ENCODE measurements around the gene C6orf62.
A peak's percentile ranks its signal among the peaks of the same experiment; 100 is the strongest.
"Not testable (repeated sequence)": the region's sequence is repeated elsewhere in the genome, so short reads cannot be mapped to it uniquely, and the experiment has no call there.

Gene C6orf62

DNA sequence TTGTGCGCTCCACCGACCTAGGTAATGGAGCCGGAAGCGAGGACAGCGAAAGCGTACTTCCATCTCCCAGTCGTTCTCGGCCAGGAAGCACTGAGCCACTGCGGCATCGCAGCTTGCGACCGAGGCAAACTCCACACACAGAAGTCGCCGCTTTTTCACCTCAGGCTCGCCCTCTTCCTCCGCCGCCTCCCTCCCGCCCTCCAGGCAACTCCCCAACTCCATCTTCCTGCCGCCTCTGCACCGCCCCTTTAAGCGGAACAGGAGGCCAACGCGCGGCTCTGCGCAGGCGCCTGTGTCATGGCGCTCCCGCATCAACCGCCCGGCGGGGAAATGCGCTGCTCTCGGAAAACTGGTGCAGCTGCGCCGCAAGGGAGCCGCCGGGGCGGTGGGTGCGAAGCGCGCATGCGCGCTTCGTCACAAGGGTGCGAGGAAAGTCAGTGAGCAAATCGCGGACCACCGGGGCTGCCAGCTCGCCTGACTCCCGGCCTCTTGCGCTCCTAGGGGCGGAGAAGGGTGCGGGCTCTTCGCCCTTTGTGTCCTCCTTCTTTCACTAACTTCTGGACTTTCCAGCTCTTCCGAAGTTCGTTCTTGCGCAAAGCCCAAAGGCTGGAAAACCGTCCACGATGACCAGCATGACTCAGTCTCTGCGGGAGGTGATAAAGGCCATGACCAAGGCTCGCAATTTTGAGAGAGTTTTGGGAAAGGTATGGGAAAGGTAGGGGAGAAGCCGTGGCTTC lies 52.1 kb downstream of the C6orf62 start, which contains the start of the genes ACOT13 and TDP2:
Gene ACOT13, plus strand, starts transcription at position 437 of the 737 bp plus-strand sequence. Its CDS starts 187 bp downstream, at position 624.
Gene TDP2, minus strand, starts transcription at position 259 of the 737 bp plus-strand sequence. Its CDS starts 37 bp downstream, at position 222.
- DNase-seq = peak; percentile 94

DNA sequence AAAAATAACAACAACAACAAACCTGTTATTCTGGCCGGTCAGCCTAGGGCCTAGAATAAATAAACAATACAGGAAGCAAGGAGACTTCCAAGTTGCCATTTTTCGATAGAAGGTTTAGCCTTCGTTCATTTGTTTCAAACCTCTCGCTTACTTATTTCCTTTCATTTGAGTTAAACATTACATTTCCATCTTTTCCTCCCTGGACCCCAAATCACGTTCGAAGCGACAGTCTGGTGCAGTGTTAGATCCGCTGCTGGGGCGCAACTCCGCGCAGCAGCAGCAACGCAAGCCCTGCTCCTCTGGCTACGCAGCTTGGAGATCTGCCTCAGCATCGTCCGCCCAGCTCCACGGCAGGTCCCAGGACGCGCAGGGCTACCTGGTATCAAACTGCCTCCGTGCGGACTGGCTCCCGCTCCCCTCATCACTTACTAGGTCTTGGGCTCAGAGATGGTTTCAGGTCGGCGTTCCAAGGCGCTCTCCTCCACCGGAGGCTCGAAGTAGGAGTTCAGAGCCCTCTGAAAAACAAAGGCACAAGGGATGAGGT lies 52.8 kb downstream of the C6orf62 start:
- DNase-seq = peak; percentile 36

- no peak for DNase-seq
Measured at GRCh38 chr6:24664046-24664987, 54.6 kb downstream of the C6orf62 start.

DNA sequence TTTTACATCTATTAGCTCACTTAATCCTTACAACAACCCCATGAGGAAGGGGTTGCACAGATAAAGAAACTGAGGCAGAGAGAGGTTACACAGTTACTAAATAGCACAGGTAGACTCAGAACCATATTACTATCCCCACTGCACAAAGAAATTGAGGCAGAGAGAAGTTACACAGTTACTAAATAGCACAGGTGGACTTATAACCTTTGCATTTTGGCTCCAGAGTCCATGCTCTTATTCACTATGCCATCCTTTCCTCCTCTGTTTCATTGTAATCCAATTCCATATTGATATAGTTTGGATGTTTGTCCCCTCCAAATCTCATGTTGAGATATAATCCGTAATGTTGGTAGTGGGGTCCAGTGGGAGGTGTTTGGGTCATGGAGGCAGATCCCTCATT lies 55.8 kb downstream of the C6orf62 start:
- DNase-seq = no peak

- DNase-seq = no peak
Measured at GRCh38 chr6:24662236-24662635, 56.7 kb downstream of the C6orf62 start.

DNA sequence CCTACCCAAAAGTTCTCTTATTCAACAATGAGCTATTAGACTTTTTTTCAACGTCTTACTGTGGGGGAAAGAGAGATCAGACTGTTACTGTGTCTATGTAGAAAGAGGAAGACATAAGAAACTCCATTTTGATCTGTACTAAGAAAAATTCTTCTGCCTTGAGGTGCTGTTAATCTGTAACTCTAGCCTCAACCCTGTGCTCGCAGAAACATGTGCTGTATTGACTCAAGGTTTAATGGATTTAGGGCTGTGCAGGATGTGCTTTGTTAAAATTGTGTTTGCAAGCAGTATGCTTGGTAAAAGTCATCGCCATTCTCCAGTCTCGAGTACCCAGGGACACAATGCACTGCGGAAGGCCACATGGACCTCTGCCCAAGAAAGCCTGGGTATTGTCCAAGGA lies 57.2 kb downstream of the C6orf62 start:
- DNase-seq = not testable (repeated sequence)

DNA sequence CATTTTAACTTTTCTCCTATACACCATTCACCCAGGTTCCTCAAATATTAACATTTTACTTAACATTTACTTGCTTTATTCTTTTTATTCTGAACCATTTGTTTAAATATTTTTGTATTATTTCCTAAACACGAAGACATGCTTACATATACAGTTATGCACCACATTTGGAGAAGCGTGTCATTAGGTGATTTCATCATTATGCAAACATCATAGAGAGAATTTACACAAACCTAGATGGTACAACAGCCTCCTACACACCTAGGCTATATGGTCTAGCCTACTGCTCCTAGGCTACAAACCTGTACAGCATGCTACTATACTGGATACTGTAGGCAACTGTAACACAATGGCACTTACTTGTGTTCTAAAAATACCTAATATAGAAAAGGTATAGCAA lies 58.8 kb downstream of the C6orf62 start:
- no peak for DNase-seq

GRCh38 chr6:24659561-24659960 lies 59.4 kb downstream of the C6orf62 start:
- no peak for DNase-seq

DNA sequence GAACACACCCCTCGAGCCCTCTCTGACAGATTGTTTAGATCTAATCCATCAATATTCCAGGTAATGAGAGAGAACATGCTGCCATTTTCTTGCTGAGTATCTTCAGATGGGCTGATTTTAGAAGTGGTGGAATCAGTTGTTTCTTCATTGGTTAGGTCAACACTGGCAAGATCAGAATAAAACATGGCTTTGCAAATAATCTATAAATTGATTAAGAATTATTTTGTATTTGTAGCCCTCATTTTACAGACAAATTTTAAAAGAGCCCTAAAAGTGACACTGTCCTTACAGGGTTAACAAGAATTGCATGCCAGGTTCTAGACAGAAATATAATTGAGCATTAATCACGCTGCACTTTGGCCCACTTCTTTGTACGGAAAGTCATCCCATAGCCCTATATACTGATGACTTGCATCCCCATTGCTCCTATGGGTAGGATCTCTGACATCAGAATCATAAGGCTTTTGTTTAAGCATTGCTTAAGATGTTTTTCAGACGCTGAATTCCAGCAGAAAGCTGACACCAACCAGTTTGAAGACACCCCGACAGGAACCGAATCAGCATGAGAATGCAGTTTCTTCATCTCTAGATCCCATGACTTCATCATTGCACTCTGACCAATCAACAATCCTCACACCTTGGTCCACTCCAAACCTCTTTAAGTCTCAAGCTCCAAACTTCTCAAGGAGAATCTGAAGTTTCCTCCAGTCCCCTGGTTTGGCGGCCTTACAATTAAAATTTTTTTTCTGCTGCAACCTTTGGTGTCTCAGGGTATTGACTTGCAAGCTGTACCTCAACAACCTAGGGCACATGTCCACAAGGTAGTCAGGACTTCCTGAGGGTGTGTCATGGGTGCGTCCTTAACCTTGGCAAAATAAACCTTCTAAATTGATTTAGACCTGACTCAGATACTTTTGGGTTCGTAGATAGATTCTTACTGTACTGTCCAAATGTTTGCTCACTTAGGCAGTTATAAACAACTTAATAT lies 60.1 kb downstream of the C6orf62 start:
- no peak for DNase-seq

- no peak for DNase-seq
Measured at GRCh38 chr6:24655215-24655614, 63.7 kb downstream of the C6orf62 start.

Data from activated gamma-delta T cell treated with Interleukin-2 at 50 U/mL for 16 hours (primary cell).